ENCODE data around the gene DESI2.
"Not testable (repeated sequence)": the region's sequence is repeated elsewhere in the genome, so short reads cannot be mapped to it uniquely, and the experiment has no call there.

Gene DESI2

GRCh38 chr1:244709476-244710368 lies 56.8 kb downstream of the DESI2 start:
- DNase-seq: no peak

- DNase-seq: no peak
These were observed 57.6 kb downstream of the DESI2 start for GRCh38 chr1:244710474-244711062.

- DNase-seq: no peak
These were observed 59.7 kb downstream of the DESI2 start for GRCh38 chr1:244712669-244713068.

GRCh38 chr1:244713332-244713731 lies 60.4 kb downstream of the DESI2 start:
- DNase-seq: no peak

- no peak for DNase-seq
These were observed 75.0 kb downstream of the DESI2 start for GRCh38 chr1:244727871-244728474.

GRCh38 chr1:244730153-244730933 lies 77.4 kb downstream of the DESI2 start:
- DNase-seq: peak; percentile 2

- no peak for DNase-seq
These were observed 78.1 kb downstream of the DESI2 start for GRCh38 chr1:244730934-244731434.

GRCh38 chr1:244731651-244732050 lies 78.7 kb downstream of the DESI2 start:
- DNase-seq: no peak

GRCh38 chr1:244732851-244733450 lies 80.0 kb downstream of the DESI2 start:
- no peak for DNase-seq

GRCh38 chr1:244735404-244735803 lies 82.5 kb downstream of the DESI2 start:
- no peak for DNase-seq

GRCh38 chr1:244735876-244736561 lies 83.1 kb downstream of the DESI2 start:
- no peak for DNase-seq

GRCh38 chr1:244739140-244739539 lies 86.2 kb downstream of the DESI2 start:
- not testable (repeated sequence) for DNase-seq

GRCh38 chr1:244740027-244740617 lies 87.2 kb downstream of the DESI2 start:
- not testable (repeated sequence) for DNase-seq

- DNase-seq: no peak
These were observed 88.8 kb downstream of the DESI2 start for GRCh38 chr1:244741692-244742091.

GRCh38 chr1:244749230-244750016 lies 96.5 kb downstream of the DESI2 start:
- DNase-seq: no peak

GRCh38 chr1:244751271-244751895 lies 98.5 kb downstream of the DESI2 start:
- DNase-seq: no peak

GRCh38 chr1:244755673-244756072 lies 102.7 kb downstream of the DESI2 start:
- DNase-seq: no peak

- peak; percentile 5 for DNase-seq
These were observed 104.4 kb downstream of the DESI2 start for GRCh38 chr1:244757091-244757939.
